Colonic mucosa (tissue), 4 donors: ENCODE data around the gene B3GNT5. TPM values are rescaled to one million over a fixed set of nuclear protein-coding genes. Genes with fewer than 3 reads are reported as not detected.

Experiments used
- DNase-seq: peaks from one replicate; pipeline ENCODE4 v3.0.0-alpha.2; 2020
- H3K27ac ChIP-seq: fragments of 200-600 bp; one replicate; pipeline ENCODE4 v1.8.0; 2021
- H3K27me3 ChIP-seq: fragments of 200-600 bp; one replicate; pipeline ENCODE4 v1.8.0; 2021
- H3K36me3 ChIP-seq: fragments of 200-600 bp; one replicate; pipeline ENCODE4 v1.8.0; 2021
- H3K4me1 ChIP-seq: fragments of 200-600 bp; one replicate; pipeline ENCODE4 v1.8.0; 2021; ENCODE audit warnings: mild to moderate bottlenecking
- H3K4me3 ChIP-seq: fragments of 200-600 bp; one replicate; pipeline ENCODE4 v1.8.0; 2021
- H3K9ac ChIP-seq, 2 donors: one replicate each; pipeline ENCODE4 v1.7.0; 2013; ENCODE audit warnings: control low read depth in 2 of 2, low read depth in 2 of 2, low read length in 2 of 2
- H3K9me3 ChIP-seq: fragments of 200-600 bp; one replicate; pipeline ENCODE4 v1.8.0; 2021
- CTCF ChIP-seq: fragments of 200-600 bp; IDR thresholded peaks from one replicate; pipeline ENCODE4 v1.8.0; 2022; ENCODE audit warnings: antibody characterized with exemption, mild to moderate bottlenecking
- intact Hi-C: fragments of 100-400 bp; cut with DNase I; formaldehyde crosslinking; loops from one replicate; pipeline ENCODE4 v1.14.1; 2022
- total RNA-seq, 2 donors: library from RNA; stranded (reverse); fragmentation: NEBNext Ultra II Directional in 1 of 2; extraction: Animal tissue kit (Norgen Biotek cat#: 25700) in 1 of 2; gene quantifications; one replicate each; pipeline ENCODE4 v1.2.1, GENCODE V29; 2021
- donor health status: healthy.
- donor health status: DM: no; HTN: no; CAD: no.
- donor health status: DM: no; HTN: no; CAD: no.

The B3GNT5 gene
- total RNA-seq, 2 donors from 2014 or later: 43.1 to 108 TPM

GRCh38 chr3:183299976-183300375 is 46.9 kb downstream of the B3GNT5 start:
- Histone ChIP-seq H3K9ac (no peak overlapping the region), H3K9me3 (no peaks in the 10 kb centered on the region), H3K4me3 (no peak overlapping the region), H3K4me1 (no peaks in the 10 kb centered on the region), H3K27me3 (no peaks in the 10 kb centered on the region), H3K27ac (no peak overlapping the region), H3K36me3 (no peaks in the 10 kb centered on the region)
- DNase-seq: no peak
- TF ChIP-seq CTCF: no peak
- intact Hi-C loops: no loop called here

GRCh38 chr3:183300996-183301562 is 48.0 kb downstream of the B3GNT5 start:
- H3K36me3 ChIP-seq: no peaks in the 10 kb centered on the region
- DNase-seq: no peak
- H3K9ac ChIP-seq: no peak overlapping the region
- H3K4me1 ChIP-seq: no peaks in the 10 kb centered on the region
- intact Hi-C loops: no loop called here
- H3K9me3 ChIP-seq: no peaks in the 10 kb centered on the region
- no peak overlapping the region for H3K4me3 ChIP-seq
- H3K27me3 ChIP-seq: no peaks in the 10 kb centered on the region
- TF ChIP-seq CTCF: no peak
- no peak overlapping the region for H3K27ac ChIP-seq

- no peak overlapping the region for H3K4me3 ChIP-seq
- intact Hi-C loops: no loop called here
- H3K27ac ChIP-seq: no peak overlapping the region
- no peak for DNase-seq
- no peaks in the 10 kb centered on the region for H3K27me3 ChIP-seq
- no peaks in the 10 kb centered on the region for H3K36me3 ChIP-seq
- H3K9me3 ChIP-seq: no peaks in the 10 kb centered on the region
- TF ChIP-seq CTCF: no peak
- no peak overlapping the region for H3K9ac ChIP-seq
- H3K4me1 ChIP-seq: no peaks in the 10 kb centered on the region
Observed at GRCh38 chr3:183301937-183302580, 49.0 kb downstream of the B3GNT5 start.

DNA sequence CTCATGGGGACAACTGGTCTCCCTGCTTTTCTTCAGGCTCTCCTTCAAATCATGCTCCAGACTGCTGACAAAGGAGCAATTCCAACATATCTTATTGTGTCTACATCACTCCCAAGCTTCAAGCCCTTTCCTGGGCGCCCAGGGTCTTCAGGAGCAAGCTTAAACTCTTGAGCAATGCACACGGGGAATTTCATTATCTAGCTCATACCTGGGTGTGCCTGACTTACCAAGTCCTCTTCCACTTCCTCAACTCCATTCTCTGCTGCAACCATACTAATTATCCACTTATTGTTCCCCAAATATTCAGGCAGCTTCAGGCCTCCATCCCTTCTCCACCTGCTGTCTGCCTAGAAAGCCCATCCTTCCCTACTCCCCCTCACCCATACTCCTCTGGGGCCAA is 50.6 kb downstream of the B3GNT5 start:
- intact Hi-C loops: no loop called here
- no peak overlapping the region for H3K4me3 ChIP-seq
- H3K27me3 ChIP-seq: no peaks in the 10 kb centered on the region
- no peaks in the 10 kb centered on the region for H3K36me3 ChIP-seq
- DNase-seq: no peak
- no peaks in the 10 kb centered on the region for H3K4me1 ChIP-seq
- TF ChIP-seq CTCF: no peak
- H3K27ac ChIP-seq: no peak overlapping the region
- no peaks in the 10 kb centered on the region for H3K9me3 ChIP-seq
- no peak overlapping the region for H3K9ac ChIP-seq

- Histone ChIP-seq H3K36me3 (no peaks in the 10 kb centered on the region), H3K4me3 (no peak overlapping the region)
Observed at GRCh38 chr3:183306798-183307671, 54.0 kb downstream of the B3GNT5 start.

More at GRCh38 chr3:183306798-183307671, 54.0 kb downstream of the B3GNT5 start:
- Histone ChIP-seq H3K9me3 (no peaks in the 10 kb centered on the region), H3K27ac (peak overlapping the region; percentile 88), H3K27me3 (no peaks in the 10 kb centered on the region), H3K4me1 (no peaks in the 10 kb centered on the region), H3K9ac (peak overlapping the region; percentile 20 to 83)
- TF ChIP-seq CTCF: no peak
- DNase-seq: peak; percentile 94
- intact Hi-C loops: no loop called here
